GM21529 (cell line): ENCODE measurements around the gene C4BPB.

Experiments used
- ATAC-seq: cut with Tn5 transposase; IDR thresholded peaks from one replicate; pipeline ENCODE4 v1.9.1; 2021; ENCODE audit not compliant: unreplicated experiment

C4BPB gene

GRCh38 chr1:207084232-207084631, 4.4 kb upstream of the C4BPB start:
- no peak for ATAC-seq

- peak; percentile 77 for ATAC-seq
Measured at GRCh38 chr1:207084701-207085180, 3.9 kb upstream of the C4BPB start.

GRCh38 chr1:207085887-207086286, 2.8 kb upstream of the C4BPB start:
- ATAC-seq = no peak

GRCh38 chr1:207088161-207088560, 499 bp upstream of the C4BPB start:
- ATAC-seq = no peak

GRCh38 chr1:207089627-207090355, 1.1 kb downstream of the C4BPB start:
- no peak for ATAC-seq

- ATAC-seq = no peak
Measured at GRCh38 chr1:207091200-207091908, 2.7 kb downstream of the C4BPB start.

- no peak for ATAC-seq
Measured at GRCh38 chr1:207093944-207094343, 5.3 kb downstream of the C4BPB start.

- ATAC-seq = peak; percentile 94
Measured at GRCh38 chr1:207097871-207098324, 9.2 kb downstream of the C4BPB start.

- no peak for ATAC-seq
Measured at GRCh38 chr1:207101720-207102119, 13.1 kb downstream of the C4BPB start.

GRCh38 chr1:207102146-207102545, 13.5 kb downstream of the C4BPB start:
- ATAC-seq = no peak

- ATAC-seq = no peak
Measured at GRCh38 chr1:207102659-207103058, 14.0 kb downstream of the C4BPB start.

GRCh38 chr1:207103892-207104373, 15.3 kb downstream of the C4BPB start, which contains the start of gene C4BPA:
Gene C4BPA (plus strand): TSS chr1:207104233. CDS start chr1:207113026, 8,793 bp downstream.
- no peak for ATAC-seq

- no peak for ATAC-seq
Measured at GRCh38 chr1:207109004-207109403, 20.3 kb downstream of the C4BPB start.

- no peak for ATAC-seq
Measured at GRCh38 chr1:207112616-207113296, 24.1 kb downstream of the C4BPB start.

GRCh38 chr1:207115269-207115668, 26.6 kb downstream of the C4BPB start:
- no peak for ATAC-seq

GRCh38 chr1:207124389-207124788, 35.7 kb downstream of the C4BPB start:
- no peak for ATAC-seq

- ATAC-seq = no peak
Measured at GRCh38 chr1:207128336-207128921, 39.8 kb downstream of the C4BPB start.

- no peak for ATAC-seq
Measured at GRCh38 chr1:207129053-207129452, 40.4 kb downstream of the C4BPB start.

GRCh38 chr1:207130252-207131036, 41.8 kb downstream of the C4BPB start:
- no peak for ATAC-seq

GRCh38 chr1:207131163-207131562, 42.5 kb downstream of the C4BPB start:
- ATAC-seq = no peak
